Lower leg skin (tissue), 3 donors: ENCODE measurements around the gene SKOR2.

Experiments
- POLR2A ChIP-seq, 2 donors: fragments of 450-650 bp; IDR thresholded peaks; one replicate each; pipeline ENCODE4 v1.6.1; 2016 to 2017; ENCODE audit warnings: antibody characterized with exemption in 2 of 2, mild to moderate bottlenecking in 1 of 2, moderate library complexity in 1 of 2
- TF ChIP-seq, protein P1 (sequence below), 3 donors: fragments of 450-650 bp; IDR thresholded peaks; one replicate each; pipeline ENCODE4 v1.5.1; 2016; ENCODE audit warnings: antibody characterized with exemption in 3 of 3, mild to moderate bottlenecking in 3 of 3, moderate library complexity in 2 of 3

DNA sequence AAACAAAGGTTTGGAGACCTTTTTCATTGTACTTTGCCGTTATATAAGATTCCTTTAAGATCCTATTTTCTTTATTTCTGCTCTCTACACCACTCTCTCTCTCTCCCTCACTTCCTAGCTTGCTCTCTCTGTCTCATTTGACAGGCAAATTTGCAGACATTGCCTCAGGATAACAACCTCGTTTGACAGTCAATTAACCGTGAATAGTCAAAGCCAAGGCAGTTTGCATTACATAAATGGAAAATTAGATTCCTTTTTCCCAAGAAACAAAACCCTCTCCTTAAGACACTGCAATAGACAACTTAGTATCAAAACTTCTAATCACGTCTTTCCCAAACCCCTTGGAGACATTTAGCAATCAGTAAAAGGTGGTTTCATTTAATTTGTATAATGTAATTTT lies 7.4 kb downstream of the SKOR2 start:
- TF ChIP-seq, protein P1, sequence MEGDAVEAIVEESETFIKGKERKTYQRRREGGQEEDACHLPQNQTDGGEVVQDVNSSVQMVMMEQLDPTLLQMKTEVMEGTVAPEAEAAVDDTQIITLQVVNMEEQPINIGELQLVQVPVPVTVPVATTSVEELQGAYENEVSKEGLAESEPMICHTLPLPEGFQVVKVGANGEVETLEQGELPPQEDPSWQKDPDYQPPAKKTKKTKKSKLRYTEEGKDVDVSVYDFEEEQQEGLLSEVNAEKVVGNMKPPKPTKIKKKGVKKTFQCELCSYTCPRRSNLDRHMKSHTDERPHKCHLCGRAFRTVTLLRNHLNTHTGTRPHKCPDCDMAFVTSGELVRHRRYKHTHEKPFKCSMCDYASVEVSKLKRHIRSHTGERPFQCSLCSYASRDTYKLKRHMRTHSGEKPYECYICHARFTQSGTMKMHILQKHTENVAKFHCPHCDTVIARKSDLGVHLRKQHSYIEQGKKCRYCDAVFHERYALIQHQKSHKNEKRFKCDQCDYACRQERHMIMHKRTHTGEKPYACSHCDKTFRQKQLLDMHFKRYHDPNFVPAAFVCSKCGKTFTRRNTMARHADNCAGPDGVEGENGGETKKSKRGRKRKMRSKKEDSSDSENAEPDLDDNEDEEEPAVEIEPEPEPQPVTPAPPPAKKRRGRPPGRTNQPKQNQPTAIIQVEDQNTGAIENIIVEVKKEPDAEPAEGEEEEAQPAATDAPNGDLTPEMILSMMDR (IDR thresholded peaks at IDR 0.05), result no peak
- TF ChIP-seq POLR2A (IDR thresholded peaks at IDR 0.05), result no peak
